Measurements from ENCODE around the gene VAV3.
"Not testable (repeated sequence)": the region's sequence is repeated elsewhere in the genome, so short reads cannot be mapped to it uniquely, and the experiment has no call there.

Gene VAV3

DNA sequence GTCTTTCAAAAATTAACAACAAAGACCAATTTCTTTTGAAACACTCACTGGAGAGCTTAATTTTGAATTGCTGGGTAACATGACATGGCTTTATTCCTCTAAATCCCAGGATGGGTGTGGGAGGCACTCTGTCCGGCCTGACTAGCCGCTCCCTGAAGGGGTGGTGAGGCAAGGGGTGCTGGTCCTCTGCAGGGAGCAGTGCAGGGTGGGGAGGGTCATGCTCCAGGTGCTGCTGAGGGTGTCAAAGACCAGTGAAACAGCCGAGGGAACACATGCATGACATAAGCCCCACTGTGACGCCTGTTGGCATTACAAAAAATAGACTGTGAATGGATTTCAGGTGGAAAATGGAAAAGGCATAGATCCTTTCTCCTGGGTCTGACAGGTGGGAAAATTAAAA lies 223.7 kb downstream of the VAV3 start:
- in situ Hi-C loops (cut with MboI; ENCODE audit: low sequenced_read_pairs, unreplicated experiment) = loop anchor here (25.0 kb wide), 1 partner anchor 204 kb away; no protein-coding TSS in a partner anchor
- DNase-seq (ENCODE audit: low spot score) = no peak
- TF ChIP-seq, protein P1, sequence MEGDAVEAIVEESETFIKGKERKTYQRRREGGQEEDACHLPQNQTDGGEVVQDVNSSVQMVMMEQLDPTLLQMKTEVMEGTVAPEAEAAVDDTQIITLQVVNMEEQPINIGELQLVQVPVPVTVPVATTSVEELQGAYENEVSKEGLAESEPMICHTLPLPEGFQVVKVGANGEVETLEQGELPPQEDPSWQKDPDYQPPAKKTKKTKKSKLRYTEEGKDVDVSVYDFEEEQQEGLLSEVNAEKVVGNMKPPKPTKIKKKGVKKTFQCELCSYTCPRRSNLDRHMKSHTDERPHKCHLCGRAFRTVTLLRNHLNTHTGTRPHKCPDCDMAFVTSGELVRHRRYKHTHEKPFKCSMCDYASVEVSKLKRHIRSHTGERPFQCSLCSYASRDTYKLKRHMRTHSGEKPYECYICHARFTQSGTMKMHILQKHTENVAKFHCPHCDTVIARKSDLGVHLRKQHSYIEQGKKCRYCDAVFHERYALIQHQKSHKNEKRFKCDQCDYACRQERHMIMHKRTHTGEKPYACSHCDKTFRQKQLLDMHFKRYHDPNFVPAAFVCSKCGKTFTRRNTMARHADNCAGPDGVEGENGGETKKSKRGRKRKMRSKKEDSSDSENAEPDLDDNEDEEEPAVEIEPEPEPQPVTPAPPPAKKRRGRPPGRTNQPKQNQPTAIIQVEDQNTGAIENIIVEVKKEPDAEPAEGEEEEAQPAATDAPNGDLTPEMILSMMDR (IDR thresholded peaks at IDR 0.05; ENCODE audit: borderline replicate concordance, control extremely low read depth, extremely low read depth, insufficient read depth, missing control alignments) = no peak

DNA sequence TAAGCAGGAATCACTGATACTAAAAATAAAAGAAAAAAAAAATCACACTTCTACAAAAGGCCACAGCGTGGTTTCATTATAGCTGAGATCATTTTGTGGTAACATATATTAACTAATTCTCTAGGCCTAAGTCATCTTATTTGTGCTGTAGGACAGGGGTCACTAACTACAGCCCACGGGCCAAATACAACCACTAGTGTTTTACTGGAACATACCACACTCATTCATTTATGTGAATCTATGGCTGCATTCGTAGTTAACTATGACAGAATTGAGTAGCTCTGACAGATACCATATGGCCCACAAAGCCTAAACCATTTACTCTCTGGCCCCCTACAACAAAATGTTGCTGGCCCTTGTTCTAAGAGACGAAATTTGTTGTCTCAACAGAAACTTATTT lies 224.4 kb downstream of the VAV3 start:
- DNase-seq (ENCODE audit: low spot score) = no peak
- in situ Hi-C loops (cut with MboI; ENCODE audit: low sequenced_read_pairs, unreplicated experiment) = loop anchor here (25.0 kb wide), 1 partner anchor 203 kb away; no protein-coding TSS in a partner anchor
- TF ChIP-seq, protein P1 (IDR thresholded peaks at IDR 0.05; ENCODE audit: borderline replicate concordance, control extremely low read depth, extremely low read depth, insufficient read depth, missing control alignments) = no peak

DNA sequence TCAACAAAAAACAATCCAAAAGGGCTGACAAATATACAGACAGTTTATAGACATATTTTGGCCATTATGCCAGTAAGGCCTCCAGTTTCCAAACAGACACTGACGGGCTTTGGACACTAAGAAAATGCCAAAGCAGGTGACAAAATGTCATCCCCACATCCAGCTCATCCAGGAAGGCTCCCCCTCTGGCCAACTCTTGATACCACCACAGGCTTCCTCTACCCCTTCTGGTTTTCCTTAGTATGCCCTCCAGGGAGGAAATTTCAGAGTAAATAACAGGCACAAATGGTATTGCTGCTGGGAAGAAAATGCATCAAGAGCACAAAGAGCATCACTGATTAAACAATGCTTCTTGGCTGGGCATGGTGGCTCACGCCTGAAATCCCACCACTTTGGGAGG lies 225.3 kb downstream of the VAV3 start:
- in situ Hi-C loops (cut with MboI; ENCODE audit: low sequenced_read_pairs, unreplicated experiment) = loop anchor here (25.0 kb wide), 1 partner anchor 202 kb away; no protein-coding TSS in a partner anchor
- TF ChIP-seq, protein P1 (IDR thresholded peaks at IDR 0.05; ENCODE audit: borderline replicate concordance, control extremely low read depth, extremely low read depth, insufficient read depth, missing control alignments) = no peak
- DNase-seq (ENCODE audit: low spot score) = no peak

DNA sequence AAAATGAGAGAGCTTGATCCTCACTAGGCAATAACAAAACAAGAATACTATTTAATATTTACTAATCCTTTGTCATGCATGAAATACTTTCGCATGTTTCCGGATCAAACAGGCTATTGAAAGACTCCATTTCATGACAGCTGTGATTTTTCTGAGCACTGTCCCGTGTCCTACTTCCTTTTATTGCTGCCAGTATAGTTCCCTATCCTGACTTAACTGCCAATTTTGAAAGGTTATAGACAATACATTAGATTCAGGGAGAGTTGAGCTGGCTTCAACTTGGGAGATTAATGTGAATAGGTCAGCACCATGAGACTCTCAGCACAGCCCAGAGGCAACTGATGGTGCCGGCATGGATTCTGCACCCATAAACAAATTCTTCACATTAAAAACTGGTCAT lies 225.8 kb downstream of the VAV3 start:
- no peak for DNase-seq (ENCODE audit: low spot score)
- TF ChIP-seq, protein P1 (IDR thresholded peaks at IDR 0.05; ENCODE audit: borderline replicate concordance, control extremely low read depth, extremely low read depth, insufficient read depth, missing control alignments) = no peak
- in situ Hi-C loops (cut with MboI; ENCODE audit: low sequenced_read_pairs, unreplicated experiment) = loop anchor here (25.0 kb wide), 1 partner anchor 202 kb away; no protein-coding TSS in a partner anchor

DNA sequence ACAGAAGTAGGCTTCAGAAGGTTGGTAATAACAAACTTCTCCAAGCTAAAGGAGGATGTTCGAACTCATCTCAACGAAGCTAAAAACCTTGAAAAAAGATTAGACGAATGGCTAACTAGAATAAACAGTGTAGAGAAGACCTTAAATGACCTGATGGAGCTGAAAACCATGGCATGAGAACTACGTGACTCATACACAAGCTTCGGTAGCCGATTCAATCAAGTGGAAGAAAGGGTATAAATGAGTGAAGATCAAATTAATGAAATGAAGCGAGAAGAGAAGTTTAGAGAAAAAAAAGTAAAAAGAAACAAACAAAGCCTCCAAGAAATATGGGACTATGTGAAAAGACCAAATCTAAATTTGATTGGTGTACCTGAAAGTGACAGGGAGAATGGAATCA lies 231.6 kb downstream of the VAV3 start:
- in situ Hi-C loops (cut with MboI; ENCODE audit: low sequenced_read_pairs, unreplicated experiment) = loop anchor here (25.0 kb wide), 1 partner anchor 196 kb away; no protein-coding TSS in a partner anchor

DNA sequence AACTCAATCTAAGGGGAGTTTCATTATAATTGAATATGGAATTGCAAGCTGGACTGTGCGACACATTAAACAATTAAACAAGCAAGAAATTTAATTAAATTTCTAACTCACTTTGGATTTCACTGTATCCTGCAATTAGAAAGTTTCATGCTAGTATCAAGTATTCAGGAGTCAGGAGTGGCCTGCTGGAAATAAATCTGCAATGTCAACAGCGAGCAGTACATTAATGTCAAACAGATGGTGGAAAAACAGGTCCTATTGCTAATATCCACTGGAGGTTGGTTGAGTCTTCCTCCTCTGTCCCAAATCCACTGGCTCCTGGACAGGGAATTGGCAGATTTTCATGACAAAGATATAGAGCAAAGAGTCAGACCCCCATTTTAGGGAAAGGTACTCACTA lies 237.1 kb downstream of the VAV3 start:
- TF ChIP-seq, protein P1 (IDR thresholded peaks at IDR 0.05; ENCODE audit: borderline replicate concordance, control extremely low read depth, extremely low read depth, insufficient read depth, missing control alignments) = no peak
- DNase-seq (ENCODE audit: low spot score) = no peak
- in situ Hi-C loops (cut with MboI; ENCODE audit: low sequenced_read_pairs, unreplicated experiment) = loop anchor here (25.0 kb wide), 1 partner anchor 191 kb away; no protein-coding TSS in a partner anchor

More for the DNA sequence above, 231.6 kb downstream of the VAV3 start:
- DNase-seq (ENCODE audit: low spot score) = not testable (repeated sequence)

GRCh38 chr1:107726860-107727259 lies 238.1 kb downstream of the VAV3 start:
- DNase-seq (ENCODE audit: low spot score) = no peak
- TF ChIP-seq, protein P1 (IDR thresholded peaks at IDR 0.05; ENCODE audit: borderline replicate concordance, control extremely low read depth, extremely low read depth, insufficient read depth, missing control alignments) = no peak
- in situ Hi-C loops (cut with MboI; ENCODE audit: low sequenced_read_pairs, unreplicated experiment) = loop anchor here (25.0 kb wide), 1 partner anchor 190 kb away; no protein-coding TSS in a partner anchor

Measured in GM13976 (cell line).